GM18868 (cell line): ENCODE results near the gene ARMH1.
"Not testable (repeated sequence)": the region's sequence is repeated elsewhere in the genome, so short reads cannot be mapped to it uniquely, and the experiment has no call there.

ENCODE experiments used
- ATAC-seq: cut with Tn5 transposase; IDR thresholded peaks from one replicate; pipeline ENCODE4 v1.9.1; 2021; ENCODE audit warnings: mild to moderate bottlenecking, moderate library complexity; ENCODE audit not compliant: unreplicated experiment

The ARMH1 gene

GRCh38 chr1:44720281-44720680, 45.8 kb downstream of the ARMH1 start:
- ATAC-seq, result no peak

DNA sequence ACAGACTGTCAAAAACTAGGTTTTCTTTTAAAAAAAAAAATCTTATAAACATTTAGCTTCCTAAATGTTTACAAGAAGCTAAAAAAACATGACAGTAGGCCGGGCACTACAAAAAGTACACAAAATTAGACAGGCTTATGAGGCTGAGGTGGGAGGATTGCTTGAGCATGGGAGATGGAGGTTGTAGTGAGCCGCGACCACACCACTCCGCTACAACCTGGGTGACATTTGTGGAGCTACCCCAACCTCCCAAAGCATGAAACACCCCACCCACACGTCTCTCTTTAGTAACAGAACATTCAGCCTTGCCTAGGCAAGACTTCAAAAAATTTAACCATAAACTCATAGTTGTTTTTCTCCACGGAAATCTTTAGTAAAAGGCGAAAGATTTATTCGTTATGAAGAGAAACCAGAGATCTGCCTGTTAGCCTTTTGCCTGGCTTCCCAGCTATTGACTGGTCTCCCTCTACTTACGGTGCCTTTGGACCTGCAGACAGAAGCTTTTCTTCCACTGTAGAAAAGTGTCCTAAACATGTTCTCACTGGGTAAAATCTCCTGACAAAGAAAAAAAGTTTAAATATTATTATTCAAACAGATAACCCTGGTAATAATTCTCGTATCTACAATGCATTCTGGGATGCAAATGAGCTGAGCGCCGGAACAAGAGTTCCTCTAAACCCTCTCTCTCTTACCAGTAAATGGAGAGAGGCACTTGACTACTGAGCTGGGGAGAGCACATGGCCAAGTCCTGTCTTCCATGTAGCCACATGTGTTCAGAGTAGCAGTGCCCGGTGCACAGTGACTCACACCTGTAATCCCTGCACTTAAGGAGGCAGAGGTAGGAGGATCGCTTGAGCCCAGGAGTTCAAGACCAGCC, 47.2 kb downstream of the ARMH1 start:
- peak; percentile 75 for ATAC-seq

DNA sequence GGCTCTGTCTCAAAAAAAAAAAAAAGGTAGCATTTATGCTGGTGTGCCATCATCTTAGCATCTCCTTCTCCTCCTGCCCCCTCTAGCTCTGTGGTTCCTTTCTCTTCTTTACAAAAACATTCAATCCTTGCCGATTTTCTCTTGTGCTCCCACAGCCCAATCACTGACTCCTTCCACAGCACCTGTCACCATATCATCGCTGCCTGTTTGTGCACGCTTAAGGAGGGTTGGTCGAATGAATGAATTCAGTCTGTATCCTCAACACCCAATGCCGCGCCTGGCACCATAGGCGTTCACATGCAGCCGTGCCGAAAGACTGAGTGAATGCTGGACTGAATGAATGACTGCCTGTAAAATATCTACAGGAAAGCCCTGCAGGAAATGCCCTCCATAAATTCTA, 48.5 kb downstream of the ARMH1 start:
- no peak for ATAC-seq

GRCh38 chr1:44723496-44724295, 49.2 kb downstream of the ARMH1 start:
- ATAC-seq, result no peak

DNA sequence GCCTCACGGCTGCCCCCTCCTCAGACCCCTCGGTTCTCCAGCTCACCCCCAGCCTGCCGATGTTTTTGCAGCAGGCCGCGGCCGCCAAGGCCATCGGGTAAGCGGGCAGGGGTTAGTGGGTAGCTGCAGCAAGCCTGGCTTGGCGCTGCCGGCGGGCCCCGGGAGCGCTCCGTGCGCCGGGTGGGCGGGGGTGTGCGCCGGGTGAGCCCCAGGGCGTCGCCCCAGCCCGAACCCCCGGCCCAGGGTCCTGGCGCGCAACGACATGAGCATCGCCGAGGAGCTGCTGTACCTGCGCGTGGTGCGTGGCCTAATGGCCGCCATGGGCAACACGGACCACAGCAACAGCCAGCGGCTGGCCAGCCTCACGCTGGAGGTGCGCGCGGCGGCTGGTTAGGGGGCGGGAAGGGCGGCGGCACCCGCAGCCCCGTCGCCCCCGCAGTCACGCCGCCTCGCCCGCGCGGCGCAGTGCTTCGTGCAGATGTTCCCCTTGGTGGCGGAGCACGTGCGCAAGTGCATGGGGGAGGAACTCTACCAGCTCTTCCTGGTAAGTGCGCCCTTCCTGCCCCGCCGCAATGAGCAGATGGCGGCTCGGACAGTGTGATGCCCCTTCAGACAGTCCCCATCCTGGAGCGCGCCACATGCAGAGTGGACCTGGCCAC, 49.9 kb downstream of the ARMH1 start:
- no peak for ATAC-seq

DNA sequence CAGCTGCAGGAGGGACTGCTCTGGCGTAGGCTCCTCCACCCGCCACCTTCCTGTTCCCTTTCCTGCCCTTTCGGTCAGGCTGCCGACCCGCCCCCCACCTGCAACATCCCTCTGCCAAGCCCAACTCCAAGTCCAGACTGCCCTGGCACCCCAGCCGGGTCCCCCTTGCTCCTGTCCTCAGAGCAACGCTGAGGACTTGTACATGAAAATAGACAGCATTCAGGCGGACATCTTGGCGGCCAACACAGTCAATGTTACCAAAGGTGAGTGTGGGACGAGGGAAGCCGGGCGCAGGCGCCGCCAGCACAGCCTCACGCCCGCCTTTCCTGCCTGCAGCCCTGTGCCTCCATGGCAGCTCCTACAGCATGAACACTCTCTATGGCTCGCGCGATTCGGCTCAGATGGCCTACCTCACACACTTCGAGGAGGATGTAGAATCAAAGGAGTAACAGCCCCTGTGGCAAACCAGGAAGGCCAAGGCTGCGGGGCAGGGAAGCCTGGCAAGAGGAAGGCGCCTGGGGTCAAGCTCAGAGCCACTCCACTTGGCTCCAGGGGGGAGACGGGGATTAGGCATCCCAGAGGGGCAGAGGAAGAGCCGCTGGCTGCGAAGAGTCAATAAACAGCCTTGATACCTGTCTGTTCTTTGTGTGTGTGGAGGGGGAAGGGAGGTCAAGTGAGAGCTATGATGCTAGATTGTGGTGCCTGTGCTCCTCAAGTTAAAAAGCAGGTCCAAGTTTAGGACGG, 50.6 kb downstream of the ARMH1 start:
- ATAC-seq, result no peak

DNA sequence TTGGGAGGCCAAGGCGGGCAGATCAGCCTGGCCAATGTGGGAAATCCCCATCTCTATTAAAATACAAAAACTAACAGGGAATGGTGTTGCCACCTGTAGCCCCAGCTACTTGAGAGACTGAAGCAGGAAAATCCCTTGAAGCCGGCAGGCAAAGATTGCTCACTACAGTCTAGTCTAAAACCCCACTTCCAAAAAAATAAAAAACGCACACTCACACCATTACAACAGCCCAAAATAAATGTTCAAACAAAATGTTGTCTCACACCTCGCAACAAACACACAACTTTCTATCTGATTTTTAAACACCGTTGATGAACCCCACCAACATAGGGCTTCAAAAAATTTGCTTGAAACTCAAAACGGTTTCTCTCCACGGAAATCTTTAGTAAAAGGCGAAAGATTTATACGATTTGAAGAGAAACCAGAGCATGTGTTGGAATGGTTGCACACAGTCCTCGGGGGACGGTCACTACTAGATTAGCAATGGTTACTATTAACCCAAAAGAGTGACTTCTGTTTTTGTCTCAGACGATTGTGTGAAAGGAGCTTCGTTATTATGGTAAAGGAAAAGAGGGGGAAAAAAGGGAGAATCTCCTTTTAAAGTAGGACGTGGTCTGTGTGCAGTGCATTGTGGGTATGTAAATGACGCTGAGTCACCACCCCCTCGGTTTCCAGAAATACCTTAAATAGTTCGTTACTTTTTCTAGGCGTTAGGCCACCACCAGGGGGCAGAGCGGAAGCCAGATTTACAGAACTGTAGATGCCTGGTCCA, 56.4 kb downstream of the ARMH1 start, which contains the start of gene RNU5D-1:
RNU5D-1 (minus strand) TSS at position 430 of the 772 bp plus-strand sequence.
- ATAC-seq, result peak; percentile 70

- ATAC-seq, result no peak
Observed at GRCh38 chr1:44733365-44733764, 58.9 kb downstream of the ARMH1 start.

GRCh38 chr1:44733784-44734183, 59.3 kb downstream of the ARMH1 start:
- ATAC-seq, result no peak

DNA sequence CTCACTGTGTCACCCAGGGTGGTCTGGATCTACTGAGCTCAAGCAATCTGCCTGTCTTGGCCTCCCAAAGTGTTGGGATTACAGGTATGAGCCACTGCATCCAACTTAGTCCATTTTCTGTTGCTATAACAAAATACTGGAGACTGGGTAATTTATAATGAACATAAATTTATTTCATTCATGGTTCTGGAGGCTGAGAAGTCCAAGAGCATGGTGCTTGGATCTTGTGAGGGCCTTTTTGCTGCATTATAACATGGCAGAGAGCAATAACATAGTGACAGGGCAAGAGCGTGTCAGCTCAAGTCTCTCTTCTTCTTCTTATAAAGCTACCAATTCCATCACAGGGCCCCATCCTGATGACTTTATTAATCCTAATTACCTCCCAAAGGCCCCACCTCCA, 61.5 kb downstream of the ARMH1 start:
- no peak for ATAC-seq

- ATAC-seq, result not testable (repeated sequence)
Observed at GRCh38 chr1:44738953-44739306, 64.4 kb downstream of the ARMH1 start.

DNA sequence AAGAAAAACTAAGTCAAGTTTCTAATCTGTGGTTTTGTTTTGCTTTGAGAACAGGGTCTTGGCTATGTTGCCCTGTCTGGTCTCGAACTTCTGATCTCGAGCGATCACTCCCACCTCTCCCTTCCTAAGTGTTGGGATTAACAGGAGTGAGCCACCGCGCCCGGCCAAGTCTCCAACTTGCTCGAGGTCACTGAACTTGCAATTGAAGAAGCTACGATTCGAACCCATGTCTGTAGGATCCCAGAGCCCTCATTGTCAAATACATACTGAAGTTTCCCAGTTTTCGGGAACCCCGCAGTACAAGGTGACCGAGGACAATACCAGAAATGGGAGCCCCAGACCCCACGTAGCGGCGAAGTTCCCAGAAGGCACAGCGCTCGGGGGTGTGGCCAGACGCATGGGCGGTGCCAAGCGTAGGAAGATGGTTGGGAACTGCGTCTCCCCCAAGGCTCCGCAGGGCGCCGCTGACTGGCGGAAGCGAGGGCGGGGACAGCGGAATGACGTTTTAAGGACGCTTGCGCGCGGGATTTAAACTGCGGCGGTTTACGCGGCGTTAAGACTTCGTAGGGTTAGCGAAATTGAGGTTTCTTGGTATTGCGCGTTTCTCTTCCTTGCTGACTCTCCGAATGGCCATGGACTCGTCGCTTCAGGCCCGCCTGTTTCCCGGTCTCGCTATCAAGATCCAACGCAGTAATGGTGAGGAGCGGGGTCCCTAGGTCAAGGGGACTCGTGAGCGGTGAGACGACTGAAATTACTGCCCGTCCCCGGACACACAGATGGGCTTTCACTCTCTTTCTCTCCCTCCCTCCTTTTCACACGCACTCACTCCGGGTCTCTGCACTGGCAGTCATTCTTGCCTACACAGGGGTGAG, 65.0 kb downstream of the ARMH1 start, which contains the start of gene KIF2C:
KIF2C (plus strand) TSS at position 531 of the 872 bp plus-strand sequence; CDS start at position 627, 96 bp downstream.
- ATAC-seq, result peak; percentile 96

DNA sequence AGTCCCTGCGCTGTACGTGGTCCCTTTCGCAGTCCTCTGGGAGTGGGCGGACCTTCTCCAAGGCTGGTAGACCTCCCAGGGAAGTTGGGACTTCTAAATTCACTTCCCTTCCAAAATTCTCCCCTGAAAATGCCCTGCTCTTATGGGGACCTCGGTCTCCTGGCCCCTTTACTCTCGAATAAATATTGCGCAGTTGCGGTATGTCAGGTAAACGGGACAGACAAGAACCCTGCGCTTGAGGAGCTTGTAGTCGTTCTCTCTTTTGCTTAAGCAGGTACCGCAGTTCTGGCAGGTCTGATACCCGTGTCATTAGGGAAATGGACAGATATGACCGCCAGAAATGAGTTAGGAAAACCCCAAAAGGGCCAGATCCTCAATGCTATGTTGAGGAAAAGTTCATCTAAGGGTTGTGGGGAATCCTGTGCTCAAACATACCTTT, 65.7 kb downstream of the ARMH1 start:
- ATAC-seq, result no peak

- no peak for ATAC-seq
Observed at GRCh38 chr1:44743211-44743610, 68.7 kb downstream of the ARMH1 start.

- ATAC-seq, result no peak
Observed at GRCh38 chr1:44747878-44748277, 73.4 kb downstream of the ARMH1 start.

GRCh38 chr1:44757420-44757819, 82.9 kb downstream of the ARMH1 start:
- ATAC-seq, result no peak

DNA sequence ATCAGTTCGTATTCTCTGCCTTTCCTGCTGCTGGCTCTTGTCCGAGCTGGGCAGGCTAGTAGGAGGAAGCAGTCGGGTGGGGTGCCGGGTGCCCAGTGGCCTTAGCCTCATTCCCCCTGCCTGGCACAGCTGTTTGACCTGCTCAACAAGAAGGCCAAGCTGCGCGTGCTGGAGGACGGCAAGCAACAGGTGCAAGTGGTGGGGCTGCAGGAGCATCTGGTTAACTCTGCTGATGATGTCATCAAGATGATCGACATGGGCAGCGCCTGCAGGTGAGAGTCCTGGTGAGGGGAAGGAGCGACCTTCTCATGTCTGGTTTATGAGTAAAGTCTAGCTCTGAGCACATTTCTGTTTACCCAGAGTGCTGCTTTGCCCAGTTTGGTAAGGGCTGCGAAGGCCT, 84.6 kb downstream of the ARMH1 start:
- ATAC-seq, result no peak

- ATAC-seq, result no peak
Observed at GRCh38 chr1:44760876-44761275, 86.4 kb downstream of the ARMH1 start.

DNA sequence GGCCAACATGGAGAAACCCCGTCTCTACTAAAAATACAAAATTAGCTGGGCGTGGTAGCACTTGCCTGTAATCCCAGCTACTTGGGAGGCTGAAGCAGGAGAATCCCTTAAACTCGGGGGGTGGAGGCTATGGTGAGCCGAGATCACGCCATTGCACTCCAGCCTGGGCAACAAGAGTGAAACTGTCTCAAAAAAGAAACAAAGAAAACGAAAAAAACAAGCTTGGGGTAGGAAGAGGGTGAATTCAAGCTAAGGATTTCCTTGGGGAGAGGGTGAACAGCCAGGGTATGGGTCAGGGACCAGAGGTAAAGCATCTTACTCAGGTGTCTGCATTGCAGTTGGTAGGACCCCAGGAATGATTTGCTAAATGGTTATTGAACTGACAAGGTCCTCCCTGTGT, 91.9 kb downstream of the ARMH1 start:
- not testable (repeated sequence) for ATAC-seq
